Muscle layer of colon (tissue), 2 donors: ENCODE data around the gene C9orf43.
A peak's percentile ranks its signal among the peaks of the same experiment; 100 is the strongest.

Source experiments
- H3K27ac ChIP-seq: one replicate; pipeline ENCODE4 v1.7.0; 2013; ENCODE audit warnings: low read depth, mild to moderate bottlenecking, low read length, moderate library complexity
- H3K27me3 ChIP-seq, 2 donors: one replicate each; pipeline ENCODE4 v1.7.0; 2013; ENCODE audit warnings: low read length in 2 of 2, mild to moderate bottlenecking in 2 of 2; ENCODE audit not compliant: insufficient read depth in 2 of 2, control insufficient read depth in 1 of 2
- H3K36me3 ChIP-seq: one replicate; pipeline ENCODE4 v1.7.0; 2013; ENCODE audit warnings: mild to moderate bottlenecking, low read length; ENCODE audit not compliant: insufficient read depth
- H3K4me1 ChIP-seq: one replicate; pipeline ENCODE4 v1.7.0; 2013; ENCODE audit warnings: mild to moderate bottlenecking, low read length; ENCODE audit not compliant: insufficient read depth
- H3K4me3 ChIP-seq, 2 donors: one replicate each; pipeline ENCODE4 v1.7.0; 2013; ENCODE audit warnings: low read length in 2 of 2, low read depth in 1 of 2, mild to moderate bottlenecking in 1 of 2, moderate library complexity in 1 of 2
- H3K9ac ChIP-seq: one replicate; pipeline ENCODE4 v1.7.0; 2013; ENCODE audit warnings: low read length
- H3K9me3 ChIP-seq: one replicate; pipeline ENCODE4 v1.7.0; 2013; ENCODE audit warnings: mild to moderate bottlenecking, low read length
- donor health status: abdominal sarcoma.
- donor health status: Adenocarcinoma of cecum.

The C9orf43 gene

GRCh38 chr9:113461285-113461684, 50.7 kb downstream of the C9orf43 start:
- no peak overlapping the region for H3K9ac ChIP-seq
- peaks cover 12% of the 10 kb centered on the region for H3K4me1 ChIP-seq
- H3K27me3 ChIP-seq: no peaks in the 10 kb centered on the region
- H3K4me3 ChIP-seq: no peak overlapping the region
- H3K27ac ChIP-seq: no peak overlapping the region
- no peaks in the 10 kb centered on the region for H3K9me3 ChIP-seq
- H3K36me3 ChIP-seq: no peaks in the 10 kb centered on the region

DNA sequence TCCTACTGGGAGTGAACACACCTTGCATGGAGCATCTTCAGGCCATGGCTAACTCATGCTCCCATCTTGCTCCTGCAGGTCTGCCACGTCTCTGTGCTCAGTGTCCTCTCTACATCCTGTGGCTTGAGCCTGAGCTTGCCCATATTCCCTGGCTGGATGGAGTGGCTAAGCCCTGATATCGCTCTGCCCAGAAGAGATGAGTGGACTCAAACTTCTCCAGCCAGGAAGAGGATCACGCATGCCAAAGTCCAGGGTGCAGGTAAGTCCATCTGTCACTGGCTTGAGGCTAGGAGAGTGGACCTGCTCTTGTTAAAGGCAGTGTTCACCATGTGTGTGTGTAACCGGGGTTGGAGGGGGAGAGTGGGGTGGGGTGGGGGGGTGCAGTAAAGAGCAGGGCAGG, 51.4 kb downstream of the C9orf43 start:
- peaks cover 9% of the 10 kb centered on the region for H3K4me1 ChIP-seq
- H3K9me3 ChIP-seq: no peaks in the 10 kb centered on the region
- H3K9ac ChIP-seq: no peak overlapping the region
- no peaks in the 10 kb centered on the region for H3K27me3 ChIP-seq
- H3K27ac ChIP-seq: no peak overlapping the region
- no peak overlapping the region for H3K4me3 ChIP-seq
- H3K36me3 ChIP-seq: no peaks in the 10 kb centered on the region

GRCh38 chr9:113462781-113463286, 52.3 kb downstream of the C9orf43 start:
- Histone ChIP-seq H3K27ac (no peak overlapping the region), H3K36me3 (no peaks in the 10 kb centered on the region), H3K4me3 (peak overlapping the region in 1 of 2 donors; percentile 6), H3K9me3 (no peaks in the 10 kb centered on the region), H3K9ac (no peak overlapping the region), H3K4me1 (peaks cover 9% of the 10 kb centered on the region), H3K27me3 (no peaks in the 10 kb centered on the region)

DNA sequence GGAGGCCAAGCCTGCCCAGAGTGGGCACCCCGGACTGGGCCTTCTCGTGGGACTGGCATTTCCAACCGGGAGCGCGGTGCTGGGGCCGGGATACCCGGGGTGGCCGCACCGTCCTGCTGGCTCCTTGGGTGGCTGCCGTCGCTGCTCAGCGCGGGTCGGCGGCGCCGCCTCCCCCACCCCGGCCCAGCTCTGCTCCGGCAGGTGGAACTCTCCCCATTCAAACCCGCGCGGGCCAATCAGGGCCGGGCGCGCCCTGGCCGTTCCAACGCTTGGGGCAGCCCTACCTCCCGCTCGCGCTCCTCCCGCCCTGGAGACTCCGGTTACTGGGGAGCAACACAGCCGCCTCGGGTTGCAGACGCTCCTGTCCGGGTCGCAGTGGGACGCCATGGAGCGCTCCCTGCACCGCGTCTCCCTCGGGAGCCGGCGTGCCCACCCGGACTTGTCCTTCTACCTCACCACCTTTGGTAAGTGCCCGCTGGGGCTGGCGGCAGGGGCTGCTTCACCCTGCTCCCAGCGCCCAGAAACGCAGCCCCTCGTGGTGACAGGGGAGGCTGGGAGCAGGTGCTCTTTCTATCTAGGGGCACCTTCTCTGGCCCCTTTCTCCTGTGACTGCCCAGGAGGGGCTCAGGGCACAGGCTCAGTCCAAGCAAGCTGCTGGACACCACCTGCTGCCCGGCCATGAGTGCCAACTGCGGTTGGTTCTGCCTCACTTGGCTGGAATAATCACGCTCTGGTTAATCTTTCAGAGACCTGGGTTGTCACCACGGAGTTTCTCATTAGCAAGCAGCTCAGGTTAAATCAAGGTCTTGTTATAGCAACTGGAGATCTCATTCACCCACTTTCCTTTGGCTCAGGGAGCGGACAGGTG, 53.1 kb downstream of the C9orf43 start, which contains the start of gene RGS3:
Gene RGS3 (plus strand): TSS at position 310 of the 868 bp plus-strand sequence. CDS start 76 bp downstream, at position 386.
- Histone ChIP-seq H3K4me1 (peaks cover 10% of the 10 kb centered on the region), H3K36me3 (no peaks in the 10 kb centered on the region), H3K9ac (no peak within 1 kb of the TSS), H3K27ac (peak within 1 kb of the TSS; percentile 19), H3K4me3 (peak within 1 kb of the TSS; percentile 38 to 66), H3K27me3 (no peaks in the 10 kb centered on the region), H3K9me3 (no peaks in the 10 kb centered on the region)

- Histone ChIP-seq H3K9ac (no peak overlapping the region), H3K4me1 (peaks cover 16% of the 10 kb centered on the region), H3K27ac (peak overlapping the region; percentile 19), H3K27me3 (no peaks in the 10 kb centered on the region), H3K9me3 (no peaks in the 10 kb centered on the region), H3K36me3 (no peaks in the 10 kb centered on the region), H3K4me3 (peak overlapping the region; percentile 38 to 66)
These were observed 53.7 kb downstream of the C9orf43 start for GRCh38 chr9:113464286-113464660.

DNA sequence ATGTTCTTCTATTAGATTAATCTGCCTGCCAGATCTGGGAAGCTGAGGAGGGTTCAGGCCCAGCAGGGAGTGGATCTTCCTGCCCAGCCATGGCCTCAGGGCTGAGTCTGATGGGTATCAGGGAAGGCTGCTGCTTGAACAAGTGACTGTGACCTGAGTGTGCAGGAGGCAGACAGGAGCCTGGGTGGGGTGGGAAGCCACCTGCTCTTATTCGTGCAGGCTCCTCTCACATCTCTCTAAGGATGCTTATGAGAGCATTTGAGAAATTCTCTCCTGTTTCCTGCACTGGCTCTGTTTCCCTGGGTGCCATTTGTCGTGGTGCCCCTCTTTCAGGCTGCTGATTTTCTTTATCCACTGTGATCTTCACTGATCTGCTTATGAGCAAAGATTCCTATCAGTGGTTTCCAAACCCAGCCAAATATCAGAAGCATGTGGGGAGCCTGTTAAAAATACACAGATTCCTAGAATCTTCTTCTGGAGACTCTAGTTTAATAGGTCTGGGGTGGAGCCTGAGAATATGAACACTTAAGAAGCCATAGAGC, 55.1 kb downstream of the C9orf43 start:
- Histone ChIP-seq H3K27ac (no peak overlapping the region), H3K36me3 (no peaks in the 10 kb centered on the region), H3K9ac (no peak overlapping the region), H3K4me1 (peaks cover 17% of the 10 kb centered on the region), H3K27me3 (no peaks in the 10 kb centered on the region), H3K4me3 (no peak overlapping the region), H3K9me3 (no peaks in the 10 kb centered on the region)

GRCh38 chr9:113467183-113467582, 56.6 kb downstream of the C9orf43 start:
- Histone ChIP-seq H3K4me3 (no peak overlapping the region), H3K4me1 (peaks cover 25% of the 10 kb centered on the region), H3K27me3 (no peaks in the 10 kb centered on the region), H3K27ac (no peak overlapping the region), H3K9ac (no peak overlapping the region), H3K36me3 (no peaks in the 10 kb centered on the region), H3K9me3 (no peaks in the 10 kb centered on the region)

DNA sequence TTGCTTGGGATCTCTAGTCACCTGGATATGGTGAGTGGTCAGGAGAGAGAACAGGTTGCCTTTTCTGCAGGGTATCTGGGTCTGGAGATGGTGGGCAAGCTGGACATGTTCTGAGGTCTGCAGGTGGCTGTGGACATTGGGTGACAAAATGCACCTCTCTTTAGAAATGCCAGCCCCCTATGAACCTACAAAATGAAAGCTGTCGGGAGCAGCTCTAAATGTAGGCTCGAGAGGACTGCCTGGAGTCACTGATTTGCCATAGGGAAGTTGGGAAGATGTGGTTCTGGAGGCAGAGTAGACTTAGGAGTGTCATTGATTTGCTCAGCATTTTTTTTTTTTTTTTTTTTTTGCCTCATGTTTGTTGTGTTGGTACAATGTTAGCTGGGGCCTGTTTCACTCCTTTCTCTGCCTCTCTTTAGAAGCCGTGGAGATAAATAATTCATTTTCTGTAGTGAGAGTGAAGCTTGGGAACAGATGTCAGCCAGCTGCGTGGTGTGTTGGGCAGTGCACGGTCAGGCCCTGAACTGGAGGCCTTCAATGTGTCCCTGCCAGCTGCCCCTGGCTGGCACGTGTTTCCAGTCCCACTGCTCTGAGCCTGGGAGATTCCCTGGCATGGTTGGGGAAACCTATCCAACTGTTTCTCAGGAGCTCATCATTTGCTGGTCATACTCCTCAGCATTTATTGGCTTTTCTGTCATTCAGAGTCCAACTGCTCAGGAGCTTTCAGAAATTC, 58.3 kb downstream of the C9orf43 start:
- H3K4me1 ChIP-seq: peaks cover 25% of the 10 kb centered on the region
- H3K27ac ChIP-seq: no peak overlapping the region
- no peak overlapping the region for H3K4me3 ChIP-seq
- no peaks in the 10 kb centered on the region for H3K36me3 ChIP-seq
- no peak overlapping the region for H3K9ac ChIP-seq
- H3K9me3 ChIP-seq: no peaks in the 10 kb centered on the region
- H3K27me3 ChIP-seq: no peaks in the 10 kb centered on the region

DNA sequence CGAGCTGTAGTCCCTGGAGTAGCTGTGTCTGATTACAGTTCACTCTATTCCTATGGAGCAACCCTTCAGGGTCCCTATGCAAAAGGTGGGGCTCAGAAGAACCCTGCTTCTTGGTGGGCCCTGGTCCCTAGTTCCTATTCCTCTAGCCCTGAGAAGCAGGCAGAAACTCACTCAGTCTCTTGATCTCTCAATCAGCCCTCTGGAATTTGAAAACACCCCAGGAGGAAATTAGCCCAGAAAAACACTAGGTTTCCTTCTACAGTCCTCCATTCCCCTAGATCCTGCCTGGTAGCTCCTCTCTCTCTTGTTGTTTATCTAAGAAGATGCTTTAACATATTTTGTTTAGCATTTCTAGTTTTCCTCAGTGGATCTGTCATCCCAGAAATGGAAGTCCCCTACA, 60.6 kb downstream of the C9orf43 start:
- Histone ChIP-seq H3K9ac (no peak overlapping the region), H3K27me3 (no peaks in the 10 kb centered on the region), H3K4me1 (peaks cover 25% of the 10 kb centered on the region), H3K9me3 (no peaks in the 10 kb centered on the region), H3K36me3 (no peaks in the 10 kb centered on the region), H3K27ac (no peak overlapping the region), H3K4me3 (no peak overlapping the region)

- Histone ChIP-seq H3K4me3 (no peak overlapping the region), H3K27me3 (no peaks in the 10 kb centered on the region), H3K9me3 (no peaks in the 10 kb centered on the region), H3K27ac (no peak overlapping the region), H3K4me1 (peaks cover 25% of the 10 kb centered on the region), H3K36me3 (no peaks in the 10 kb centered on the region), H3K9ac (no peak overlapping the region)
These were observed 61.0 kb downstream of the C9orf43 start for GRCh38 chr9:113471566-113471965.

GRCh38 chr9:113472199-113472598, 61.7 kb downstream of the C9orf43 start:
- Histone ChIP-seq H3K36me3 (no peaks in the 10 kb centered on the region), H3K27me3 (no peaks in the 10 kb centered on the region), H3K4me1 (peaks cover 25% of the 10 kb centered on the region), H3K27ac (no peak overlapping the region), H3K9me3 (no peaks in the 10 kb centered on the region), H3K4me3 (no peak overlapping the region), H3K9ac (no peak overlapping the region)
